H54 (cell line): ENCODE results near the gene KCNH2.
"Not testable (repeated sequence)": the region's sequence is repeated elsewhere in the genome, so short reads cannot be mapped to it uniquely, and the experiment has no call there.

Source experiments
- DNase-seq: peaks from one replicate; pipeline ENCODE4 v3.0.0; 2011; ENCODE audit warnings: low spot score, mixed read lengths; ENCODE audit not compliant: insufficient read length
- FAIRE-seq: peaks from 3 replicates; lab custom pipeline; 2011; peaks lifted over from hg19 to GRCh38; lab: Jason Lieb, UNC
- POLR2A ChIP-seq: IDR thresholded peaks from 2 replicates; pipeline ENCODE4 v1.6.1; 2011; ENCODE audit warnings: low read depth, mild to moderate bottlenecking, low read length

The KCNH2 gene

GRCh38 chr7:150978126-150978789, at the start of gene KCNH2:
Gene KCNH2 (minus strand): TSS chr7:150978321. CDS start chr7:150977913, 408 bp downstream.
- no peak for DNase-seq
- FAIRE-seq, result no peak
- no peak for TF ChIP-seq POLR2A

- FAIRE-seq, DNase-seq: not testable (repeated sequence)
These were observed 49.6 kb upstream of the KCNH2 start for GRCh38 chr7:151027728-151028130.

- not testable (repeated sequence) for FAIRE-seq, DNase-seq
These were observed 48.9 kb upstream of the KCNH2 start for GRCh38 chr7:151026771-151027727.

GRCh38 chr7:151025924-151026671, 48.0 kb upstream of the KCNH2 start:
- no peak for FAIRE-seq
- no peak for DNase-seq
- TF ChIP-seq POLR2A, result no peak

- no peak for FAIRE-seq
- TF ChIP-seq POLR2A, result no peak
- DNase-seq, result no peak
These were observed 46.4 kb upstream of the KCNH2 start, which contains the start of gene ATG9B for GRCh38 chr7:151024435-151025056. Gene ATG9B (minus strand): TSS chr7:151024494. CDS start chr7:151024423, 71 bp downstream.

GRCh38 chr7:151023232-151023631, 45.1 kb upstream of the KCNH2 start:
- TF ChIP-seq POLR2A, result no peak
- FAIRE-seq (no peak), DNase-seq (no peak)

- no peak for DNase-seq
- TF ChIP-seq POLR2A, result no peak
- FAIRE-seq, result no peak
These were observed 42.1 kb upstream of the KCNH2 start for GRCh38 chr7:151020231-151020630.

GRCh38 chr7:151019130-151019447, 41.0 kb upstream of the KCNH2 start:
- FAIRE-seq, result no peak
- TF ChIP-seq POLR2A, result no peak
- no peak for DNase-seq

GRCh38 chr7:151018421-151019129, 40.5 kb upstream of the KCNH2 start:
- TF ChIP-seq POLR2A, result no peak
- no peak for FAIRE-seq
- DNase-seq, result no peak

GRCh38 chr7:151017953-151018420, 39.9 kb upstream of the KCNH2 start:
- DNase-seq (no peak), FAIRE-seq (no peak)
- no peak for TF ChIP-seq POLR2A

GRCh38 chr7:151017370-151017952, 39.3 kb upstream of the KCNH2 start:
- FAIRE-seq (no peak), DNase-seq (no peak)
- no peak for TF ChIP-seq POLR2A

GRCh38 chr7:151016942-151017341, 38.8 kb upstream of the KCNH2 start:
- TF ChIP-seq POLR2A, result no peak
- FAIRE-seq (no peak), DNase-seq (no peak)
